HG03135 (cell line): ENCODE data around the gene PM20D2.
A peak's percentile ranks its signal among the peaks of the same experiment; 100 is the strongest.
"Not testable (repeated sequence)": the region's sequence is repeated elsewhere in the genome, so short reads cannot be mapped to it uniquely, and the experiment has no call there.

ENCODE experiments used
- ATAC-seq: cut with Tn5 transposase; IDR thresholded peaks from one replicate; pipeline ENCODE4 v1.9.1; 2021; ENCODE audit warnings: mild to moderate bottlenecking, moderate library complexity; ENCODE audit not compliant: unreplicated experiment

PM20D2 gene, protein sequence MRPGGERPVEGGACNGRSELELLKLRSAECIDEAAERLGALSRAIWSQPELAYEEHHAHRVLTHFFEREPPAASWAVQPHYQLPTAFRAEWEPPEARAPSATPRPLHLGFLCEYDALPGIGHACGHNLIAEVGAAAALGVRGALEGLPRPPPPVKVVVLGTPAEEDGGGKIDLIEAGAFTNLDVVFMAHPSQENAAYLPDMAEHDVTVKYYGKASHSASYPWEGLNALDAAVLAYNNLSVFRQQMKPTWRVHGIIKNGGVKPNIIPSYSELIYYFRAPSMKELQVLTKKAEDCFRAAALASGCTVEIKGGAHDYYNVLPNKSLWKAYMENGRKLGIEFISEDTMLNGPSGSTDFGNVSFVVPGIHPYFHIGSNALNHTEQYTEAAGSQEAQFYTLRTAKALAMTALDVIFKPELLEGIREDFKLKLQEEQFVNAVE

DNA sequence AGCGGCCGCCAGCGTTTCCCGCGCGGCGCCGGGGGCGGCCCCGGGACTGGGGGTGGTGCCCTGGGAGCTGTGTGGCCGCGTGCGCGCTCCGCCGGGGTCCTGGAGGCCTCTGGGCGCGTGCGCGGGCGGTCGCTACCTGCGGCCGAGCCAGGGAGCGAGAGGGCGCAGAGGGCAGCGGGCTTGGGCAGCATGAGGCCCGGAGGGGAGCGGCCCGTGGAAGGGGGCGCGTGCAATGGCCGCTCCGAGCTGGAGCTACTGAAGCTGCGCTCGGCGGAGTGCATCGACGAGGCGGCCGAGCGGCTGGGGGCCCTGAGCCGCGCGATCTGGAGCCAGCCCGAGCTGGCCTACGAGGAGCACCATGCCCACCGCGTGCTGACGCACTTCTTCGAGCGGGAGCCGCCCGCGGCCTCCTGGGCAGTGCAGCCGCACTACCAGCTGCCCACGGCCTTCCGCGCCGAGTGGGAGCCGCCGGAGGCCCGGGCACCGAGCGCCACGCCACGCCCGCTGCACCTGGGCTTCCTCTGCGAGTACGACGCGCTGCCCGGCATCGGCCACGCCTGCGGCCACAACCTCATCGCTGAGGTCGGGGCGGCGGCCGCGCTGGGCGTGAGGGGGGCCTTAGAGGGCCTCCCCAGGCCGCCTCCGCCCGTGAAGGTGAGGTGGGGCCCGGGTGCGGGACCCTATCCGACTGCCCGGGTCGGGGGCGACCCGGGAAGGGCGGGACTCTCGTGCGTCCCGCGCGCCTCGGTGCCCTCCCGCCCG lies at the start of gene PM20D2:
Gene PM20D2, plus strand, starts transcription at position 100 of the 762 bp plus-strand sequence. Its CDS starts 90 bp downstream, at position 190.
- ATAC-seq: peak; percentile 53

DNA sequence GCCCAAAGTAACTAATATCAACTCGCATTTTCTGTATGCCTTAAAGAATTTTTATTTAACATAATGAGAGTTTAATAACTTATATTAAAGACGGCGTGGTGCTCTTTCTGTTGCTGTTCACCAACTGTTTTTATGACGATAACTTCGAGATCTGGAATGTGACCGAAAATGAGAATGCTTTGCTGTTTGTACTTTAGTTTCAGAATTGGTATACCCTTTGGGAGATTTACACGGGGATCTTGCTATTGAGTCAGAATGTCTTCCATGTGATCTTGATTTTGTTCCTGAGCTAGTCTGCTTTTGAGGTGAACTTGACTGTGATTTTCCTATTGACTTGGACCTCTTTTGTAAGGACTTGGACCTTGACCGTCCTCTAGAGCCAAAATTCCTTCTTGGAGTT lies 47.4 kb upstream of the PM20D2 start:
- ATAC-seq: no peak

DNA sequence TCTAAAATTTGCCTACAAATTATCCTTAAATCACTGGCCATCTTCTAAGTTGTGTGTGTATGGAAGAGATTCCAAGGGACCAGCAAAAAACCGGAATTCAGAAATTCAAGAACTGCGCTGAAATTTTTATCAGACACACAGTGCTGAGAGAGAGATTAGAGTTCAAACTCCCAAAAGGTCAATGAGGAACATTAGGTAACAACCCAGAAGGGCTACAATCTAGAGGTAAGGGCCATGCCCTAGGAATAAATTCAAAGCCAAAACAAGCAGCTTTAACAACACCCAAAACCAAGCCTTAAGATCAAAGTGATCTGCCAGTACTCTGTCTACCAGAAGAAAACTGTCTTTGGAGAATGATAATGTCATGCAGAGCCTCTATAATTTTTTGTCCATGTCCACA lies 45.7 kb upstream of the PM20D2 start:
- no peak for ATAC-seq

DNA sequence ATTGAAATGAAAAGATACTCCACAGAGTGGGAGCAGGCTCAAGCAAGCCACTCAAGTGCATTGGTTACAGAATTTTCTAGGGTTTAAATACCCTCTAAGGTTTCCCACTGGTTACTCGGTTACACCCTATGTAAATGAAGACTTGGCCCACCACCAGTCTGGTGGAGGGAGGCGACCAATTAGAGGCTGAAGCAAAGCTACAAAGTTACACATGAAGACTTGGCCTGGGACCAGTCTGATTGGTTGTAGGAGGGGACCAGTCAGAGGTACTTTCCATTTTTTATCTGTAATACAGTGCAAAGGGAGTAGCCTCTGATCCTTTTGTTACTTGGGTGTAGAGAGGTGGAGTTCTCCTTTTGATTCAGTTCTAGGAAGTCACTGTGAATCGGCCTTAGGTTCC lies 35.6 kb upstream of the PM20D2 start:
- ATAC-seq: no peak

DNA sequence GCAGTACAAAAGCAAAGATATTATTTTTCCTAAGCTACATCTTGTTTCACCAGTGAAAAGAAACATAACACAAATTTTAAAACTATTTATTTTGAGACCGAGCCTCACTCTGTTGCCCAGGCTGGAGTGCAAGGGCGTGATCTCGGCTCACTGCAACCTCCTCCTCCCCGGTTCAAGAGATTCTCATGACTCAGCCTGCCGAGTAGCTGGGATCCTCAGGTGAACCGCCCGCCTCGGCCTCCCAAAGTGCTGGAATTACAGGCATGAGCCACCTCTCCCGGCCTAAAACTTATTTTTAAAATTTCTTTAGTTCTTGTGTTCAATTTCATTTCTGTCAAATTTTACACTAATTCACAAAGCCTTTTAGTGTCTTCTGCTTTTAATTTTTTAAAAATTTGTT lies 33.9 kb upstream of the PM20D2 start:
- ATAC-seq: no peak

DNA sequence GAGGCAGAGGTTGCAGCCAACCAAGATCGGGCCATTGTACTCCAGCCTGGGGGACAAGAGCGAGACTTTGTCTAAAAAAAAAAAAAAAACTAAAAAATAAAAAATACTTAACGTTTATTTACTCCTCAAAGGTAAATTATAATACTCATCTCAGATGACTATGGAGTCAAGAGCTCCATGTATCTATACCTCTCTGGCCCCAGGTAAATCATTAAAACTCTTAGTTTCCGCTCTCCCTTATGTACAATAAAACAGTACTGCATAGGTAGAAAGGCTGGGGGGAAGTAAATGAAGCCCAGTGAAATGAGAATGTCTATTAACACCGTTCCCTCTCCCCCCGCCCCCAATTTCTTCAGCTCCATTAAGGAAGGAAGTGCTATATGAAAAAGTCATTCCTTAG lies 29.2 kb upstream of the PM20D2 start:
- ATAC-seq: no peak

DNA sequence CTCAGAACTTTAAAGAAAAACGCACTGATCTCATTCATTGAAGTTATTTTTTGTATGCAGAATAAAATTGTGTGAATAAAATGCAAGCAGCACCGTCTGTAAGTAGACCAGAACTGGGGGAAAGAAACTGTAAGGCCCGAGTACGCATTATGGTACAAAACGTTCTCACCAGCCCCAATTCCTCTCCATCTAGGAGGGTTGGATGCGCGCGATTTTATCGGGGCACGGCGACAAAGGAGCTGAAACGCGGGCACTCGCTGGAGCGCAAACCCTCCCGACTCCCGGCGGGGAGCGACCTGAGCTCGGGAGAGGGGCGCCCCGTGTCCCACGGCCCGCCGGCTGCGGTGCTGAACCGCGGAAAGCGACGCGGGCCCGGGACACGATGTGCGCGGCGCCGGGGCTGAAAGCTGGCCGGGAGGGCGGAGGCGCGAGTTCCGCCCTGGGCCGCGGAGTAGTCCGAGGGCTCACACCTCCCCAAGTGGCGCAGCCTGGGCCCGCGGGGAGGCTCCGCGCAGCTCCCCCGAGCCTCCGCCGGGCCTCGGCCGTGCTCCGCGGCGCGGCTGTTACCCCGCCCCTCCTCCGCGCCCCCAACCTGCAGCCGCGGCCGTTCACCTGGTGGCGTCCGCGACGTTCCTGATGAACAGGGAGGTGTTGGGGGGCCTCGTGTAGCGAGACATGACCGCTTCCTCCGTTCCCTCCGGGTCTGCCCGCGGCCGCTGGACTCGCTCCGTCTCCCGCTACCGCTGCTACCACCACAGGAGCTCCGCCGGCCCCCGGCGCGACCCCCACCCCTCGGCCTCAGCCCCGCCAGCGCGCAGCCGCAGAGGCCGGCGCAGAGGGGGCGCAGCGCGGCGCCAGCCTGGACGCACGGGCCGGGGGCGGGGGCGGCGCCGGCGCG lies 28.4 kb upstream of the PM20D2 start, which contains the start of gene SRSF12:
Gene SRSF12, minus strand, starts transcription at position 861 of the 898 bp plus-strand sequence. Its CDS starts 184 bp downstream, at position 677.
- peak; percentile 64 for ATAC-seq

DNA sequence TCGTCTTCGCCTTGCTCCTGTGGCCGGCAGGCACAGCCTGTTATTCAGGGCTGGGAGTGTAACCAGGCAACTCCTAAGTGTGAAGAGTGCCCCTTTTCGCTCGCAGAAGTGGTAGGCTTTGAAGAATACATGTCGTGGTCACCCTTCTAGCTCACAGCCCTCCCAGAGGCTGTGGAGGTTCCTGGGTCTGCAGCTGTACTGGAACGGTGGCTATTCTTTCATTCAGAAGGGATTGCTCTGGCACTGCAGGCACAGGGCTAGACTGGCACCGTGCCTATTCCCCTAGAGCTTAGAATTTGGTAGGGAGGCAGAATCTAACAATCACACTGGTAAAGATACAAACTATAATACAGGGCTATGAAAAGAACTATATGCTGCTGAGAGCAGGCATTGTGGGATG lies 26.9 kb upstream of the PM20D2 start:
- no peak for ATAC-seq

DNA sequence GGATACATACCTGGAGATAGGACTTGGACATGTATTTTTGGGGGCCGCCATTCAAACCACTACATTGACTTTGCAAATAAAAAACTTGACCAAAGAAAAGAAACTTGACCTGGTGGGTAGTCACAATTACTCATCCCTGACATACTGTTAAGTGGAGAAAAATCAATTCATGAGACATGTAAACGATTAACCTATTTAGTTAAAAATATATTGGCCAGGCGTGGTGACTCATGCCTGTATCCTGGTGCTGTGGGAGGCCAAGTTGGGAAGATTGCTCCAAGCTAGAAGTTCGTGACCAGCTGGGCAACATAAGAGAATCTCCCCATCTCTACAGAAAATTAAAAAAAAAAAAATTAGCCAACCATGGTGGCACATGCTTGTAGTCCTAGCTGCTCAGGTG lies 25.5 kb upstream of the PM20D2 start:
- ATAC-seq: no peak

DNA sequence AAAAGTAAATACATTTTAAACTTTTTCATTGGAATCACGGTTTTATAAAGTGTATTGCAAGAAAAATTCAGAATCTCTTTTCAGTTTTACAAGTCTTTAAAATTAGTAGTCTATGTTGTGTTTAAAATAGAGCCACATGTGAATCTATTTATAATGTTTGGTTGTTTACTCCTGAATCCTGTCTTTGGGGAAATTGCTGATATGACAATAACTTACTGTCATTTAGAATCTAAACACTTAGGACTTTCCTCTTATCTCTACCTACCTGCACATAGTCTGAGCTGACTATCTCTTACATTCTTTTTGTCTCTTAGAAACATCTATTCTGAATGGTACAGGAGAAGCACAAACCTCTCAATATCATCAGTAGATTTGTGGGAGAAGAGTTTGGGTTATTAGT lies 23.9 kb upstream of the PM20D2 start:
- ATAC-seq: no peak

DNA sequence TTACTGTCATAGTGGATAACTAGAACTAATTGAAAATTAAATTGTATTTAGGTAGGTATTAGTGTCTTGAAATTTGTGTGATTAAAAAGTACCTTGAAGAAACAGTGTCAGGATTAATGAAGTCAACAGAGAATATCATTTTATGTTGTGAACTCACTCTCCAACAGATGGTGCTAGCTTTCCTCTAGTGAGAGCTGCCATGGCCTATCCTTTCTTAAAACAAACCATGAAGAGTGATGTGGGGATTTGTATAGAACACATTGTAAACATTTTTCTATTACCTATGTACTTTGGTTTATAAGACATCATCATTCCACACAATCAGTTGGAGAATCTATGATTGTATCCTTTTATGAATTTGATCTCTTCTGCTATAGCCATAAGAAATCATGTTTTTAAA lies 23.2 kb upstream of the PM20D2 start:
- ATAC-seq: no peak

DNA sequence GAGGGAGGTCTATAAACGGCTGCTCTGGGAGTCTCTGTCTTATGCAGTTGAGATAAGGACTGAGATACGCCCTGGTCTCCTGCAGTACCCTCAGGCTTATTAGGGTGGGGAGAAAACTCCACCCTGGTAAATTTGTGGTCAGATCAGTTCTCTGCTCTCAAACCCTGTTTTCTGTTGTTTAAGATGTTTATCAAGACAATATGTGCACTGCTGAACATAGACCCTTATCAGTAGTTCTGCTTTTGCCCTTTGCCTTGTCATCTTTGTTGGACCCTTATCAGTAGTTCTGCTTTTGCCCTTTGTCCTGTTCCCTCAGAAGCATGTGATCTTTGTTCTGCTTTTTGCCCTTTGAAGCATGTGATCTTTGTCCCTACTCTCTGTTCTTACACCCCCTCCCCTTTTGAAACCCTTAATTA lies 17.6 kb upstream of the PM20D2 start:
- not testable (repeated sequence) for ATAC-seq

DNA sequence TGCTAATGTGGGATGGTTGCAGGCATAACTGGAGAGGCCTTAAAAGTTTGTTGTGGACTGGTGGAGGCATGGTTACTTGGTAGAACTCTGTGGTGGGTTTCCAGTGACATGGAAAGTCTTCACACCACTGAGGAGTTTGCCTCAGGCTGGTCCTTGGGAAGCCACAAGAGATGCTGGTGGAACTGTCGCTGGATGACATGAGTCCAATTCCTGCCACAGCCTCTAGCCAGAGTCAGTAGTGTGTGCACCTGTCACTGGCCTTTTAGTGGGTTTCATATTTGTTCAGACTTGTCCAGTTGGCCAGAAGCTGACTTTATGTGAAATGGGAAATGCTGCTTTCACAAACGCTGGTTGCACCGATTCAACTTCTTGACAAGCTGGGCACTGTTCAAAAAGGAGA lies 14.3 kb upstream of the PM20D2 start:
- ATAC-seq: no peak

DNA sequence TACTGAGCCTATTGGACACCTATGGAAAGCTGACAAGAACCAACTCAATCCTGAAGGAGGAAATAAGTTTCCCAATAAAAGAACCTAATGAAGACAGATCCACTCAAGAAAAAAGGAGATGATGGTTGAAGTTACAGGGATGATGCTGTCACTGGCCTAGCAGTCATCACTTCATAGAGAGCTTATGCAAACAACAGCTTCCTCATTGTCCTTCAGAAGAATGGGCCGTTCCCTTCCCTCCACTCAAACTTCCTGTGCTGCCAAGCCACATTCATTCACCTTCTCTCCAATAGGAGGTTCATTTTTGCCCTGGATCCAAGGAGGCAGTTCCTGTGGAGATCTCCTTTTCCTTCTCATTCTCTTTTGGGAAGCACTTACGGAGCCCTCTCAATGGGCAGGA lies 13.8 kb upstream of the PM20D2 start:
- ATAC-seq: no peak

DNA sequence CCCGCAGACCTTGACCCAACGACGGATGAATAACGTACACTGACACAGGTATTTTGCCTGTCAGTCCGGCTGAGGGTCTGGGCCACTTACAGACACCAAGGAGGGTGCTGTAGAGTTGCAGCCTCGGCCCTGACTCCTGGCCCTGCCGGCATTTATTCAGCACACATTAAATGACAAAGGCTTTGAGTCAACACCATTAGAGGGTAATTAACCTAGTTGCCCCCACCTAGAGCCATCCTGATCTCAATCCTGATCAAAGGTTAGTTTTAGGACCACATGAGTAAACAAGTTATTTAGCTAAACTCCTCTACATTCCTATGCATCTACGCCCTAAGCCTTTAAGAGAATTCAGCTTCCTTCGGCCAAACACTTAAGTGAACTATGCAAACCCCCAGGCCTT lies 11.9 kb upstream of the PM20D2 start:
- ATAC-seq: no peak

DNA sequence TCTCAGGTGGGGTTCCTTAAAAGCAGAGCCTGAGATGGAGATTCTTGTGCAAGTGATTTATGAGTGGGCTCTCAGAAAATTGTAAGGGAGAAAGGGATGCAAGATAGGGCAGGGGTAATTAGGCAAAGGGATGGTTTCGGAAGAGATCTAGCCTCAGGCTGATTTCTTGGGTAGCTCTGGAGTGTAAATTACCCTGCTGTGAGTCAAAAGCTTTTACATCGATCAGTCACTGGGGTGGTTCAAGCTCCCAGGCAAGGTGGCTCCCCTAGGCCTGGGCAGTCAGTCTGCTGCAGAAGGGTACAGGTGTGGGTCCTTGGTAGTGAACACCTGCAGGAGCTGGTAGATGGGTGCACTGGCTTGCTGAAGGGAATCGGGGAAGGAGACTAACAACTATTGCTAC lies 11.1 kb upstream of the PM20D2 start:
- ATAC-seq: no peak

DNA sequence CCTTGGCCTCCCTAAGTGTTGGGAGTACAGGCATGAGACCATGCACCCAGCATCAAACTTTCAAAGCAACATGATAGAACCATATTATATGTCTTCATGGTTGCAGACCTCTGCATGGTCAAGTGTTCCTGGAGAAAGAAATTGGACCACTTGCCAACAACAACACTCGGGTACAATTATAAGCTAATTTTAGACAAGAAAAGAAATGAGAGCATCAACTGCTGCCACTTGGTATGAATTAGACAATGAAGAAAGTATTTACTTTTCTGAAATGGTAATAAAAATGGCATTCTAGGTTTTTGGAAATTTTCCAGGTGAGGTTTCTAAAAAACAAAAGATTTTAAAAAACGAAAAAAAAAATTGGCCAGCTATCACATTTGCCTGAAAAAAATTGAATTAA lies 7.7 kb upstream of the PM20D2 start:
- no peak for ATAC-seq

DNA sequence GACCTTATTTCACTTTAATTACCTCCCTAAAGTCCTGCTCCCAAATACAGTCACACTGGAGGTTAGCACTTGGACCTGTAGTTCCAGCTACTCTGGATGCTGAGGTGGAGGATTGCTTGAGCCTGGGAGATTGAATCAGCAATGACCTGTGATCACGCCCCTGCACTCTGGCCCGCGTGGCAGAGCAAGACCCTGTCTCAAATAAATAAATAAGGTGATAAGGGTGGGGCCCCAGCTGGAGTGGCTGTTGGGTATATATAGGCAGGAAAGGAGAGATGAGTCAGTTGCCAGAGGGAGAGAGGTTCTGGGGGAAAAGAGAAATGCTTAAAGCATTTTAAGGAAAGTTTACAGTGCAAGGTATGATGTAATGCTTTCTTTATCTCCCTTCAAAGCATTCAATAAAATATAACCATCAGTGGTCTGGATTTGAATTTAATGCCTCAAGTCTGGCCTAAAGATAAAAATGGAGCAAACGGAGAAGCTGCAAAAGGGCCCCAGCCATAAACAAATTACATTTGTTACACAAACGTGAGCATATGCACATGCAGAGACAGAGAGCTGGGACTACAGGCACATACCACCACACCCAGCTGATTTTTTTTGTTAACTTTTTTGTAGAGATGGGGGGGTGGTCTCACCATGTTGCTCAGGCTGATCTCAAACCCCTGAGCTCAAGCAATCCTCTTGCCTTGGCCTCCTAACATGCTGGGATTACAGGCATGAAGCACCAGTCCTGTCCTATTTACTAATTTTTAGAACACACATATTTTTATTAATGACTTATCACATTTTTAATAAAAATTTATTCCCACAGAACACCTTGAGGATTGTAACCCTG lies 6.1 kb upstream of the PM20D2 start:
- ATAC-seq: no peak

DNA sequence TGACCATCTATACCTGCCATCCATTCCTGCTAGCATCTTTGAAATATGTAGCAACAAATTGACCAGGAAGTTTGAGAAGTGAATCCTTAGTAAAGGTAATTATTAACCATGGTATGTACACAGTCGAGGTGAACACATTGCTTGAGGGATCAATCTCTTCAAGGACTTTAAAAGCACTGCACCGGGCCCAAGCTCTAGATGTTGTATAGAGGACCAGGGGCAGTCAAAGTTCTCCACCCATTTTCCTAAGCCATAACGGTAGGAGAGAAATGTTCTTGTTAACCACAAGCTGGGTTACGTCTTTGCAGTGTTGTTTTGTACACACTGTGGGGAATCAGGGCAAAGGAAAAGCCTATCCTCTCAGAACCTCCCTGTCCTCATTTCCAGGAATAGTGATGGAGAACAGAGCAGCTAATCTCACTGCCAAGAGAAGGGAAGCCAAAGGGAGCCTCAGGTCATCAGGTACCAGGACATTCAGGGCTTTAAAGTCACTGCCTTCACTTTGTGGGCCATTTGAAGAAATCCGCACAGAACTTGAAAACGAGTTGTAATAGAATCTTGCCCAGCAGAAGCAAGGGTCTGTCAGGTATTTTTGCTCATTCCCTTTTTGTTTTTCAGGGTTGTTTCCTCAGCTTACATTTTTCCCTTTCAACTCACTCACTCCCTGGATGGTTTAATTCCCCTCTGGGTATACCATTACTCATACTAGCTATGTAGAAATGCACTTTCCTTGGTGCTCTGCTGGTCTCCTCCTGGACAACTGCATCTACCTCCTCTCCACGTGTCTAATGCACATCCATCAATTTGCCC lies 5.3 kb upstream of the PM20D2 start:
- no peak for ATAC-seq
